CD4-positive, alpha-beta memory T cell (primary cell): ENCODE results near the gene INKA1. TPM values are rescaled to one million over a fixed set of nuclear protein-coding genes. Genes with fewer than 3 reads are reported as not detected.
"Not testable (repeated sequence)": the region's sequence is repeated elsewhere in the genome, so short reads cannot be mapped to it uniquely, and the experiment has no call there.

ENCODE experiments used
- CTCF ChIA-PET: fragments of 350-600 bp; sonication (Branson Sonifier 250); formaldehyde crosslinking; loops from one replicate; lab custom pipeline; 2021; ENCODE audit warnings: inconsistent platforms; ENCODE audit not compliant: partially characterized antibody; lab: Charles Lee
- POLR2A ChIA-PET: fragments of 350-600 bp; sonication (Branson Sonifier 250); formaldehyde crosslinking; loops from one replicate; lab custom pipeline; 2021; ENCODE audit not compliant: partially characterized antibody; lab: Charles Lee
- DNase-seq, 5 donors: peaks; one replicate each; pipeline versions ENCODE4 v3.0.0 to v3.0.0-alpha.2; 2020 to 2022; ENCODE audit warnings: mixed read lengths in 1 of 5
- H3K27ac ChIP-seq: one replicate; pipeline ENCODE4 v1.7.0; 2013; ENCODE audit warnings: low read depth, low read length
- H3K27me3 ChIP-seq: 2 replicates; pipeline ENCODE4 v1.7.0; 2013; ENCODE audit warnings: mild to moderate bottlenecking, low read length, moderate library complexity; ENCODE audit not compliant: insufficient read depth
- H3K36me3 ChIP-seq: 2 replicates; pipeline ENCODE4 v1.7.0; 2013; ENCODE audit warnings: mild to moderate bottlenecking, low read length, moderate library complexity; ENCODE audit not compliant: insufficient read depth
- H3K4me1 ChIP-seq: 2 replicates; pipeline ENCODE4 v1.7.0; 2013; ENCODE audit warnings: mild to moderate bottlenecking, low read length, moderate library complexity; ENCODE audit not compliant: insufficient read depth
- H3K4me3 ChIP-seq, 2 donors: one replicate each; pipeline ENCODE4 v1.7.0; 2013; ENCODE audit warnings: low read length in 2 of 2, mild to moderate bottlenecking in 1 of 2
- H3K9me3 ChIP-seq, 2 donors: one replicate each; pipeline ENCODE4 v1.7.0; 2013; ENCODE audit warnings: low read length in 2 of 2, control low read depth in 1 of 2; ENCODE audit not compliant: control insufficient read depth in 1 of 2
- H3K27ac Mint-ChIP-seq, 7 donors: one replicate each; pipeline ENCODE4 v1.8.0; 2020 to 2021; ENCODE audit warnings: mixed read lengths in 7 of 7, mild to moderate bottlenecking in 6 of 7, inconsistent platforms in 3 of 7, moderate library complexity in 3 of 7
- H3K27me3 Mint-ChIP-seq, 2 donors: one replicate each; pipeline ENCODE4 v1.8.0; 2020 to 2021; ENCODE audit warnings: mixed read lengths in 2 of 2
- H3K36me3 Mint-ChIP-seq, 2 donors: one replicate each; pipeline ENCODE4 v1.8.0; 2020 to 2021; ENCODE audit warnings: mixed read lengths in 2 of 2, inconsistent platforms in 1 of 2, mild to moderate bottlenecking in 1 of 2
- H3K4me1 Mint-ChIP-seq, 4 donors: one replicate each; pipeline ENCODE4 v1.8.0; 2020 to 2021; ENCODE audit warnings: mixed read lengths in 4 of 4, mild to moderate bottlenecking in 1 of 4
- H3K4me3 Mint-ChIP-seq, 8 donors: one replicate each; pipeline ENCODE4 v1.8.0; 2020 to 2021; ENCODE audit warnings: mixed read lengths in 8 of 8, mild to moderate bottlenecking in 7 of 8, moderate library complexity in 6 of 8, inconsistent platforms in 3 of 8
- H3K9me3 Mint-ChIP-seq, 8 donors: one replicate each; pipeline ENCODE4 v1.8.0; 2020 to 2021; ENCODE audit warnings: mixed read lengths in 8 of 8, mild to moderate bottlenecking in 5 of 8, inconsistent platforms in 3 of 8, moderate library complexity in 1 of 8
- intact Hi-C: fragments of 100-400 bp; cut with micrococcal nuclease; formaldehyde crosslinking; loops from one replicate; pipeline ENCODE4 v1.15.1; 2023
- polyA plus RNA-seq, 2 donors: library from polyadenylated mRNA; unstranded; fragments of 300-500 nt; fragmentation: Illumina TruSeq; gene quantifications; one replicate each; pipeline ENCODE4 v1.2.3, GENCODE V29; 2021
- total RNA-seq, 2 experiments: library from RNA; stranded (reverse); gene quantifications; one replicate each; pipeline ENCODE4 v1.2.3, GENCODE V29; 2021

Gene INKA1
- total and polyA plus RNA-seq, 4 experiments from 2014 or later, result 0.45 to 1.5 (median 0.87) TPM

GRCh38 chr3:49806850-49807249 is 3.8 kb downstream of the INKA1 start:
- no peak overlapping the region for H3K4me3 ChIP-seq
- H3K36me3 Mint-ChIP-seq, result peaks cover 17 to 45% of the 10 kb centered on the region in 2 donors
- peaks cover 38% of the 10 kb centered on the region for H3K4me1 ChIP-seq
- H3K9me3 ChIP-seq, result no peaks in the 10 kb centered on the region
- H3K27me3 Mint-ChIP-seq, result peaks cover 0 to 4% of the 10 kb centered on the region in 2 donors
- ChIA-PET CTCF (interaction anchor here (14.9 kb wide), 1 partner anchor 32 kb away, joined by 310 read pairs; no protein-coding TSS in a partner anchor), POLR2A (interaction anchor here (0.8 to 8.8 kb wide), 2 partner anchors 32 to 87 kb away, joined by 3 to 121 read pairs; no protein-coding TSS in a partner anchor)
- H3K9me3 Mint-ChIP-seq, result no peaks in the 10 kb centered on the region
- H3K4me3 Mint-ChIP-seq, result peak overlapping the region in 2 of 8 donors; percentile 10 to 27
- H3K27ac ChIP-seq, result no peak overlapping the region
- H3K4me1 Mint-ChIP-seq, result peaks cover 18 to 70% (median 42%) of the 10 kb centered on the region in 4 donors
- peaks cover 33% of the 10 kb centered on the region for H3K36me3 ChIP-seq
- intact Hi-C loops, result no loop called here
- H3K27me3 ChIP-seq, result no peaks in the 10 kb centered on the region
- H3K27ac Mint-ChIP-seq, result peak overlapping the region in 4 of 7 donors; percentile 55 to 74 (median 64)
- DNase-seq, result no peak

GRCh38 chr3:49807431-49808114 is 4.5 kb downstream of the INKA1 start:
- intact Hi-C loops, result no loop called here
- no peak for DNase-seq
- Mint-ChIP-seq H3K27me3 (peaks cover 0 to 2% of the 10 kb centered on the region in 2 donors), H3K9me3 (no peaks in the 10 kb centered on the region), H3K4me3 (peak overlapping the region in 2 of 8 donors; percentile 36 to 39), H3K36me3 (peaks cover 22 to 46% of the 10 kb centered on the region in 2 donors), H3K4me1 (peaks cover 19 to 74% (median 43%) of the 10 kb centered on the region in 4 donors), H3K27ac (peak overlapping the region in 5 of 7 donors; percentile 15 to 75 (median 63))
- Histone ChIP-seq H3K27ac (no peak overlapping the region), H3K4me1 (peaks cover 45% of the 10 kb centered on the region), H3K36me3 (peaks cover 39% of the 10 kb centered on the region), H3K27me3 (no peaks in the 10 kb centered on the region), H3K4me3 (no peak overlapping the region), H3K9me3 (no peaks in the 10 kb centered on the region)
- ChIA-PET CTCF (interaction anchor here (14.9 kb wide), 1 partner anchor 31 kb away, joined by 310 read pairs; no protein-coding TSS in a partner anchor), POLR2A (interaction anchor here (1.8 to 8.8 kb wide), 2 partner anchors 20 to 31 kb away, joined by 4 to 121 read pairs; no protein-coding TSS in a partner anchor)

GRCh38 chr3:49812916-49813496 is 9.9 kb downstream of the INKA1 start:
- H3K27me3 Mint-ChIP-seq, result no peaks in the 10 kb centered on the region
- H3K4me1 Mint-ChIP-seq, result peaks cover 14 to 51% (median 30%) of the 10 kb centered on the region in 4 donors
- Histone ChIP-seq H3K4me3 (peak overlapping the region; percentile 60 to 82), H3K4me1 (peaks cover 32% of the 10 kb centered on the region), H3K27ac (peak overlapping the region; percentile 79), H3K36me3 (peaks cover 39% of the 10 kb centered on the region), H3K9me3 (no peaks in the 10 kb centered on the region), H3K27me3 (no peaks in the 10 kb centered on the region)
- H3K4me3 Mint-ChIP-seq, result peak overlapping the region; percentile 94 to 99 (median 97)
- H3K27ac Mint-ChIP-seq, result peak overlapping the region; percentile 93 to 98 (median 96)
- ChIA-PET POLR2A (interaction anchor here (0.7 to 5.0 kb wide), 12 partner anchors 9 to 792 kb away, joined by 3 to 87 read pairs (median 4); partner anchors contain the start of genes INKA1, IP6K1, NDUFAF3 and RBM5), CTCF (interaction anchor here (0.5 to 6.2 kb wide), 9 partner anchors 8 to 1990 kb away, joined by 3 to 47 read pairs (median 4); partner anchors contain the start of genes CDHR4 and INKA1)
- intact Hi-C loops, result loop anchor here (1.0 kb wide), 1 partner anchor 10 kb away; the partner anchor contains the start of gene INKA1
- H3K36me3 Mint-ChIP-seq, result peaks cover 20 to 49% of the 10 kb centered on the region in 2 donors
- no peaks in the 10 kb centered on the region for H3K9me3 Mint-ChIP-seq
- DNase-seq, result no peak

- Mint-ChIP-seq H3K27ac (peak within 1 kb of the TSS; percentile 93 to 98 (median 96)), H3K4me1 (peaks cover 14 to 44% (median 27%) of the 10 kb centered on the region in 4 donors), H3K27me3 (no peaks in the 10 kb centered on the region), H3K9me3 (no peaks in the 10 kb centered on the region), H3K36me3 (peaks cover 20 to 44% of the 10 kb centered on the region in 2 donors), H3K4me3 (peak within 1 kb of the TSS; percentile 94 to 99 (median 97))
- H3K27ac ChIP-seq, result peak within 1 kb of the TSS; percentile 79
- peak in 4 of 5 donors; percentile 43 to 56 (median 49) for DNase-seq
- ChIA-PET CTCF (interaction anchor here (0.5 to 6.2 kb wide), 10 partner anchors 8 to 1990 kb away, joined by 3 to 47 read pairs (median 4); partner anchors contain the start of genes CDHR4 and INKA1), POLR2A (interaction anchor here (0.7 to 5.0 kb wide), 12 partner anchors 10 to 792 kb away, joined by 3 to 87 read pairs (median 4); partner anchors contain the start of genes INKA1, IP6K1, NDUFAF3 and RBM5)
- intact Hi-C loops, result loop anchor here (1.0 kb wide), 1 partner anchor 10 kb away; the partner anchor contains the start of gene INKA1
- H3K4me3 ChIP-seq, result peak within 1 kb of the TSS; percentile 60 to 82
- no peaks in the 10 kb centered on the region for H3K9me3 ChIP-seq
- H3K36me3 ChIP-seq, result peaks cover 38% of the 10 kb centered on the region
- no peaks in the 10 kb centered on the region for H3K27me3 ChIP-seq
- peaks cover 30% of the 10 kb centered on the region for H3K4me1 ChIP-seq
These were observed 10.6 kb downstream of the INKA1 start, which contains the start of gene UBA7 for GRCh38 chr3:49813497-49814174. Gene UBA7, minus strand, starts transcription at chr3:49813953. Its CDS starts 166 bp downstream, at chr3:49813787.

- H3K9me3 ChIP-seq, H3K27me3 Mint-ChIP-seq, CTCF ChIA-PET: not testable (repeated sequence)
These were observed 20.1 kb downstream of the INKA1 start for GRCh38 chr3:49823131-49823530.

GRCh38 chr3:49826016-49826415 is 23.0 kb downstream of the INKA1 start:
- Histone ChIP-seq H3K27ac (no peak overlapping the region), H3K9me3 (no peaks in the 10 kb centered on the region), H3K36me3 (no peaks in the 10 kb centered on the region), H3K4me3 (no peak overlapping the region), H3K27me3 (no peaks in the 10 kb centered on the region), H3K4me1 (no peaks in the 10 kb centered on the region)
- DNase-seq, result no peak
- Mint-ChIP-seq H3K36me3 (peaks cover 0 to 2% of the 10 kb centered on the region in 2 donors), H3K27ac (no peak overlapping the region), H3K9me3 (peaks cover 0 to 2% (median 0%) of the 10 kb centered on the region in 8 donors), H3K4me1 (no peaks in the 10 kb centered on the region), H3K4me3 (no peak overlapping the region), H3K27me3 (no peaks in the 10 kb centered on the region)
- CTCF ChIA-PET, result interaction anchor here (0.9 to 2.5 kb wide), 4 partner anchors 12 to 23 kb away, joined by 3 to 7 read pairs (median 4); partner anchors contain the start of gene INKA1
- POLR2A ChIA-PET, result interaction anchor here (1.3 to 1.4 kb wide), 2 partner anchors 12 to 21 kb away, joined by 3 read pairs; partner anchors contain the start of gene UBA7
- intact Hi-C loops, result no loop called here

More at GRCh38 chr3:49823131-49823530, 20.1 kb downstream of the INKA1 start:
- H3K36me3 ChIP-seq, H3K4me1 Mint-ChIP-seq, H3K9me3 Mint-ChIP-seq, H3K4me3 Mint-ChIP-seq, intact Hi-C loops, H3K36me3 Mint-ChIP-seq, H3K4me3 ChIP-seq, H3K27me3 ChIP-seq, H3K27ac ChIP-seq, H3K4me1 ChIP-seq, DNase-seq: not testable (repeated sequence)
- POLR2A ChIA-PET, result interaction anchor here (1.5 kb wide), 1 partner anchor 10 kb away, joined by 4 read pairs; the partner anchor contains the start of gene UBA7
- H3K27ac Mint-ChIP-seq, result peak overlapping the region in 1 of 7 donors; percentile 63
